Astrocyte (in vitro differentiated cells and primary cell): Measurements from ENCODE around the gene PTPRE. TPM values are rescaled to one million over a fixed set of nuclear protein-coding genes. Genes with fewer than 3 reads are reported as not detected.

Experiments
- DNase-seq: peaks from one replicate; pipeline ENCODE4 v3.0.0-alpha.2; 2010; ENCODE audit warnings: low read depth
- FAIRE-seq: peaks from 2 replicates; lab custom pipeline; 2011; peaks lifted over from hg19 to GRCh38; lab: Jason Lieb, UNC
- H2AFZ ChIP-seq: 2 replicates; pipeline ENCODE4 v1.6.0; 2012; ENCODE audit warnings: low read depth, low read length, inconsistent platforms
- H3K27ac ChIP-seq: 2 replicates; pipeline ENCODE4 v1.5.1; 2011; ENCODE audit warnings: low read depth, low read length, inconsistent platforms
- H3K27me3 ChIP-seq: 2 replicates; pipeline ENCODE4 v1.6.0; 2011; ENCODE audit warnings: low read length, inconsistent platforms; ENCODE audit not compliant: insufficient read depth
- H3K36me3 ChIP-seq: 2 replicates; pipeline ENCODE4 v1.5.1; 2011; ENCODE audit warnings: low read length, inconsistent platforms; ENCODE audit not compliant: insufficient read depth
- H3K4me1 ChIP-seq: 2 replicates; pipeline ENCODE4 v1.5.1; 2011; ENCODE audit warnings: low read length, inconsistent platforms; ENCODE audit not compliant: insufficient read depth
- H3K4me2 ChIP-seq: 2 replicates; pipeline ENCODE4 v1.6.0; 2012; ENCODE audit warnings: low read length, inconsistent platforms
- H3K4me3 ChIP-seq: 2 replicates; pipeline ENCODE4 v1.5.1; 2011; ENCODE audit warnings: low read depth, mild to moderate bottlenecking, low read length, inconsistent platforms; ENCODE audit not compliant: insufficient read depth
- H3K79me2 ChIP-seq: 2 replicates; pipeline ENCODE4 v1.6.0; 2012; ENCODE audit warnings: mild to moderate bottlenecking, low read length, inconsistent platforms; ENCODE audit not compliant: insufficient read depth
- H3K9ac ChIP-seq: 2 replicates; pipeline ENCODE4 v1.6.0; 2012; ENCODE audit warnings: mild to moderate bottlenecking, low read length, inconsistent platforms
- H3K9me3 ChIP-seq: 2 replicates; pipeline ENCODE4 v1.5.1; 2012; ENCODE audit warnings: low read depth, mild to moderate bottlenecking, low read length, inconsistent platforms; ENCODE audit not compliant: insufficient read depth
- H4K20me1 ChIP-seq: 2 replicates; pipeline ENCODE4 v1.6.0; 2012; ENCODE audit warnings: low read length, inconsistent platforms; ENCODE audit not compliant: insufficient read depth
- H3K27ac Mint-ChIP-seq: one replicate; pipeline ENCODE4 v1.8.0; 2021; ENCODE audit warnings: mild to moderate bottlenecking, mixed read lengths; ENCODE audit not compliant: unreplicated experiment
- H3K27me3 Mint-ChIP-seq: one replicate; pipeline ENCODE4 v1.8.0; 2021; ENCODE audit warnings: low read depth, mixed read lengths; ENCODE audit not compliant: unreplicated experiment
- H3K36me3 Mint-ChIP-seq: one replicate; pipeline ENCODE4 v1.8.0; 2021; ENCODE audit warnings: low read depth, mixed read lengths; ENCODE audit not compliant: unreplicated experiment
- H3K4me1 Mint-ChIP-seq: one replicate; pipeline ENCODE4 v1.8.0; 2021; ENCODE audit warnings: low read depth, mixed read lengths; ENCODE audit not compliant: unreplicated experiment
- H3K4me3 Mint-ChIP-seq: one replicate; pipeline ENCODE4 v1.8.0; 2021; ENCODE audit warnings: mild to moderate bottlenecking, moderate library complexity, mixed read lengths; ENCODE audit not compliant: unreplicated experiment
- H3K9me3 Mint-ChIP-seq: one replicate; pipeline ENCODE4 v1.8.0; 2021; ENCODE audit warnings: mild to moderate bottlenecking, mixed read lengths; ENCODE audit not compliant: unreplicated experiment
- CTCF ChIP-seq: IDR thresholded peaks from 2 replicates; pipeline ENCODE4 v1.5.1; 2011; ENCODE audit warnings: low read depth, mild to moderate bottlenecking, inconsistent platforms, low read length, moderate library complexity; ENCODE audit not compliant: insufficient read depth
- EZH2 ChIP-seq: IDR thresholded peaks from 2 replicates; pipeline ENCODE4 v1.6.1; 2012; ENCODE audit warnings: mild to moderate bottlenecking, low read length, inconsistent platforms; ENCODE audit not compliant: insufficient read depth
- total RNA-seq: library from RNA; stranded (reverse); gene quantifications from 2 replicates; pipeline ENCODE4 v1.2.1, GENCODE V29; 2021

PTPRE gene
- total RNA-seq, 1 donor from 2014 or later = 14.1 TPM

GRCh38 chr10:128110339-128110738, 203.4 kb downstream of the PTPRE start:
- H3K9me3 ChIP-seq = no peaks in the 10 kb centered on the region
- no peaks in the 10 kb centered on the region for H3K4me1 ChIP-seq
- no peaks in the 10 kb centered on the region for H3K27me3 Mint-ChIP-seq
- peaks cover 20% of the 10 kb centered on the region for H4K20me1 ChIP-seq
- no peak overlapping the region for H3K27ac Mint-ChIP-seq
- peaks cover 22% of the 10 kb centered on the region for H3K79me2 ChIP-seq
- H3K27me3 ChIP-seq = no peaks in the 10 kb centered on the region
- no peak overlapping the region for H3K4me3 Mint-ChIP-seq
- H3K9me3 Mint-ChIP-seq = no peaks in the 10 kb centered on the region
- H3K4me3 ChIP-seq = no peak overlapping the region
- DNase-seq = no peak
- no peaks in the 10 kb centered on the region for H3K36me3 Mint-ChIP-seq
- TF ChIP-seq CTCF = no peak
- no peak for TF ChIP-seq EZH2
- H3K4me1 Mint-ChIP-seq = no peaks in the 10 kb centered on the region
- H2AFZ ChIP-seq = no peak overlapping the region
- H3K4me2 ChIP-seq = no peak overlapping the region
- H3K9ac ChIP-seq = no peak overlapping the region
- H3K27ac ChIP-seq = no peak overlapping the region
- FAIRE-seq = no peak
- H3K36me3 ChIP-seq = peaks cover 74% of the 10 kb centered on the region

- no peak for FAIRE-seq
- Histone ChIP-seq H3K4me1 (no peaks in the 10 kb centered on the region), H3K4me2 (no peak overlapping the region), H3K27me3 (no peaks in the 10 kb centered on the region), H3K27ac (no peak overlapping the region), H3K9me3 (no peaks in the 10 kb centered on the region), H3K36me3 (peaks cover 71% of the 10 kb centered on the region), H3K79me2 (peaks cover 25% of the 10 kb centered on the region), H4K20me1 (peaks cover 14% of the 10 kb centered on the region), H3K4me3 (no peak overlapping the region), H3K9ac (no peak overlapping the region), H2AFZ (no peak overlapping the region)
- Mint-ChIP-seq H3K27me3 (no peaks in the 10 kb centered on the region), H3K4me1 (no peaks in the 10 kb centered on the region), H3K4me3 (no peak overlapping the region), H3K36me3 (no peaks in the 10 kb centered on the region), H3K9me3 (no peaks in the 10 kb centered on the region), H3K27ac (no peak overlapping the region)
- TF ChIP-seq CTCF = no peak
- no peak for TF ChIP-seq EZH2
- no peak for DNase-seq
These were observed 204.8 kb downstream of the PTPRE start for GRCh38 chr10:128111696-128112095.

- H3K9me3 Mint-ChIP-seq = no peaks in the 10 kb centered on the region
- H3K36me3 Mint-ChIP-seq = no peaks in the 10 kb centered on the region
- TF ChIP-seq CTCF = no peak
- TF ChIP-seq EZH2 = no peak
- H4K20me1 ChIP-seq = peaks cover 11% of the 10 kb centered on the region
- DNase-seq (no peak), FAIRE-seq (no peak)
- H3K9ac ChIP-seq = no peak overlapping the region
- H3K27ac ChIP-seq = no peak overlapping the region
- H3K27me3 ChIP-seq = no peaks in the 10 kb centered on the region
- H3K4me2 ChIP-seq = no peak overlapping the region
- no peaks in the 10 kb centered on the region for H3K4me1 ChIP-seq
- H3K27me3 Mint-ChIP-seq = no peaks in the 10 kb centered on the region
- peaks cover 65% of the 10 kb centered on the region for H3K36me3 ChIP-seq
- H2AFZ ChIP-seq = no peak overlapping the region
- H3K4me3 ChIP-seq = no peak overlapping the region
- H3K4me1 Mint-ChIP-seq = no peaks in the 10 kb centered on the region
- H3K79me2 ChIP-seq = peaks cover 27% of the 10 kb centered on the region
- no peak overlapping the region for H3K27ac Mint-ChIP-seq
- H3K4me3 Mint-ChIP-seq = no peak overlapping the region
- no peaks in the 10 kb centered on the region for H3K9me3 ChIP-seq
These were observed 206.1 kb downstream of the PTPRE start for GRCh38 chr10:128113026-128113425.
